Erythroblast (primary cell): ENCODE results near the gene CALCOCO2.

ENCODE experiments used
- GATA1 ChIP-seq: IDR thresholded peaks from 2 replicates; pipeline ENCODE4 v1.6.1; 2011; ENCODE audit warnings: low read depth, mild to moderate bottlenecking, control low read depth, low read length, moderate library complexity
- POLR2A ChIP-seq: IDR thresholded peaks from 2 replicates; pipeline ENCODE4 v1.6.1; 2011; ENCODE audit warnings: mild to moderate bottlenecking, low read length

DNA sequence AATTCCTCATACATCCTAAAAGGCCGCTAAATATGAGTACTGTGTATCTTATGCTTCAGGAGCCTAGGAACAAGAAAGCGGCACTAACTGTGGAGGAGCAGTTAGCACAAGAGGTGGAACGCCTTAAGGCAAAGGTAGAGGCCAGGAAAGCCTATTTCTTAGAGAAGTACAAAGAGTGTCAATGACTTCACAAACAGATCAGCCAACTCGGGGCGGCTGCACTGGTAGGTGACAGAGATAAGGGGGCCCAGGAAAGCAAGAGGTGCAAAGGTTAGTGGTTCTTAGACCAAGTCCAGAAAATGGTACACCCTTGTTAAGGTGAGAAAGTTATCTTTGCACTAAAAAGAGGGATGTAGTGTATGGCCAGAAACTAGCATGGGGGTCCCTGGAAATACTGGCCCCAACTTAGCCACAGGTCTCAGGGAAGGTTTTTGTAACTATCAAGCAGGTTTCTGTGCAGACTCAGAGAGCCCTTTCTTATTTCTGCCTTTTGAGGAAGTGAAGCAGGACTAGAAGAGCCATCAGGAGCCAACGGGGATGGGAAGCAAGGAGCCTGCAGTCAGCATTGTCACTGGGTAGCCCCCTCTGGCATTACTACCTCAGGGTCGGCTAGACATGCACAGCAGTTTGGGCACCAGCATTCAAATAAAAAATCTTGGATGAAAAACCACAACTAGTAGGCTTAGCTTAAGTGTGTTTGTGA lies 24.1 kb downstream of the CALCOCO2 start:
- no peak for TF ChIP-seq POLR2A
- TF ChIP-seq GATA1, result no peak
